ENCODE measurements around the gene MCMBP.

Gene MCMBP

GRCh38 chr10:119853574-119853973 lies 19.1 kb downstream of the MCMBP start:
- Histone ChIP-seq H3K9me3 (ENCODE audit: control insufficient read depth, low read length) (no peaks in the 10 kb centered on the region), H3K9ac (ENCODE audit: low read length) (no peak overlapping the region), H3K4me1 (ENCODE audit: control insufficient read depth, insufficient read depth, low read length) (peaks cover 34% of the 10 kb centered on the region), H3K27me3 (replicated peaks; ENCODE audit: control insufficient read depth, insufficient read depth, low read length) (no peaks in the 10 kb centered on the region), H3K4me3 (ENCODE audit: low read length) (no peak overlapping the region), H3K36me3 (ENCODE audit: control insufficient read depth, insufficient read depth, low read length, severe bottlenecking) (peaks cover 69% of the 10 kb centered on the region)
- no peak for DNase-seq (ENCODE audit: low read depth)

DNA sequence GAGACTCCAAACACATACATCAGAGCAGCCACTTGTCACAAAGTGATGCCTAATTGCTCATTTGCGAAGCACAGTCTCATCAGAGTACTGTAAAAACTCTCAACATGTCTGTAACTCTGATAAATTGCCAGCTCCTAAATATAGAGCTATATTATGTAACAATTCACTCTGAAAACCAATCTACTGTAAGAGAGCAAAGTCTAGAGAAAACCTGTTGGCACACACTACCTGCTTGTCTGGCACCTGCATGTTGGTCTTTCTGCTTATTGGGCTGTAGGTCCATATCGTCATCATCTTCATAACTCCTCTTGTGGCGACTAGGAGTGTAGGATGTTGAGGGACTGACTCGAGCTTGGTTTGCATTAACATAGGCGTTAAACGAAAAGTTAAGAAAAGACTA lies 19.8 kb downstream of the MCMBP start:
- H3K4me3 ChIP-seq (ENCODE audit: low read length): no peak overlapping the region
- H3K36me3 ChIP-seq (ENCODE audit: control insufficient read depth, insufficient read depth, low read length, severe bottlenecking): peaks cover 69% of the 10 kb centered on the region
- no peaks in the 10 kb centered on the region for H3K27me3 ChIP-seq (replicated peaks; ENCODE audit: control insufficient read depth, insufficient read depth, low read length)
- H3K9ac ChIP-seq (ENCODE audit: low read length): no peak overlapping the region
- no peak for DNase-seq (ENCODE audit: low read depth)
- H3K9me3 ChIP-seq (ENCODE audit: control insufficient read depth, low read length): no peaks in the 10 kb centered on the region
- H3K4me1 ChIP-seq (ENCODE audit: control insufficient read depth, insufficient read depth, low read length): peaks cover 34% of the 10 kb centered on the region

DNA sequence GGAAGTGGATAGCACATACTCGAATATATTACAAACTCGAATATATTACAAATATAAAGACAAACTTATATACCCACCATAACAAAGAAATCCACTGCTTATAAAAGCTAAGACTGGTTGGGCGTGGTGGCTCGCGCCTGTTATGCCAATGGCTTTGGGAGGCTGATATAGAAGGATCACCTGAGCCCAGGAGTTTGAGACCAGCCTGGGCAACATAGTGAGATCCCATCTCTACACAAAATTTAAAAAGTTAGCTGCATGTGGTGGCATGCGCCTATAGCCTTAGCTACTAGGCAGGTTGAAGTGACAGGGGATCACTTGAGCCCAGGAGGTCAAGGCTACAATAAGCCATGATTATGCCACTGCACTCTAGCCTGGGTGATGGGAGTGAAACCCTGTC lies 20.4 kb downstream of the MCMBP start:
- Histone ChIP-seq H3K9me3 (ENCODE audit: control insufficient read depth, low read length) (no peaks in the 10 kb centered on the region), H3K4me1 (ENCODE audit: control insufficient read depth, insufficient read depth, low read length) (peaks cover 34% of the 10 kb centered on the region), H3K4me3 (ENCODE audit: low read length) (no peak overlapping the region), H3K27me3 (replicated peaks; ENCODE audit: control insufficient read depth, insufficient read depth, low read length) (no peaks in the 10 kb centered on the region), H3K9ac (ENCODE audit: low read length) (no peak overlapping the region), H3K36me3 (ENCODE audit: control insufficient read depth, insufficient read depth, low read length, severe bottlenecking) (peaks cover 67% of the 10 kb centered on the region)
- DNase-seq (ENCODE audit: low read depth): no peak

GRCh38 chr10:119849944-119850343 lies 22.7 kb downstream of the MCMBP start:
- Histone ChIP-seq H3K9ac (ENCODE audit: low read length) (peak overlapping the region; percentile 20), H3K4me1 (ENCODE audit: control insufficient read depth, insufficient read depth, low read length) (peaks cover 39% of the 10 kb centered on the region), H3K4me3 (ENCODE audit: low read length) (peak overlapping the region; percentile 7), H3K9me3 (ENCODE audit: control insufficient read depth, low read length) (no peaks in the 10 kb centered on the region), H3K36me3 (ENCODE audit: control insufficient read depth, insufficient read depth, low read length, severe bottlenecking) (peaks cover 67% of the 10 kb centered on the region), H3K27me3 (replicated peaks; ENCODE audit: control insufficient read depth, insufficient read depth, low read length) (no peaks in the 10 kb centered on the region)
- peak; percentile 13 for DNase-seq (ENCODE audit: low read depth)

- Histone ChIP-seq H3K4me3 (ENCODE audit: low read length) (peak overlapping the region; percentile 7), H3K4me1 (ENCODE audit: control insufficient read depth, insufficient read depth, low read length) (peaks cover 39% of the 10 kb centered on the region), H3K36me3 (ENCODE audit: control insufficient read depth, insufficient read depth, low read length, severe bottlenecking) (peaks cover 73% of the 10 kb centered on the region), H3K9ac (ENCODE audit: low read length) (peak overlapping the region; percentile 20), H3K27me3 (replicated peaks; ENCODE audit: control insufficient read depth, insufficient read depth, low read length) (no peaks in the 10 kb centered on the region), H3K9me3 (ENCODE audit: control insufficient read depth, low read length) (no peaks in the 10 kb centered on the region)
- DNase-seq (ENCODE audit: low read depth): peak; percentile 72
Observed at GRCh38 chr10:119849031-119849789, 23.4 kb downstream of the MCMBP start.

GRCh38 chr10:119845656-119846055 lies 27.0 kb downstream of the MCMBP start:
- no peak overlapping the region for H3K4me3 ChIP-seq (ENCODE audit: low read length)
- no peak overlapping the region for H3K9ac ChIP-seq (ENCODE audit: low read length)
- no peak for DNase-seq (ENCODE audit: low read depth)
- H3K9me3 ChIP-seq (ENCODE audit: control insufficient read depth, low read length): no peaks in the 10 kb centered on the region
- H3K27me3 ChIP-seq (replicated peaks; ENCODE audit: control insufficient read depth, insufficient read depth, low read length): no peaks in the 10 kb centered on the region
- H3K36me3 ChIP-seq (ENCODE audit: control insufficient read depth, insufficient read depth, low read length, severe bottlenecking): peaks cover 78% of the 10 kb centered on the region
- H3K4me1 ChIP-seq (ENCODE audit: control insufficient read depth, insufficient read depth, low read length): peaks cover 42% of the 10 kb centered on the region

DNA sequence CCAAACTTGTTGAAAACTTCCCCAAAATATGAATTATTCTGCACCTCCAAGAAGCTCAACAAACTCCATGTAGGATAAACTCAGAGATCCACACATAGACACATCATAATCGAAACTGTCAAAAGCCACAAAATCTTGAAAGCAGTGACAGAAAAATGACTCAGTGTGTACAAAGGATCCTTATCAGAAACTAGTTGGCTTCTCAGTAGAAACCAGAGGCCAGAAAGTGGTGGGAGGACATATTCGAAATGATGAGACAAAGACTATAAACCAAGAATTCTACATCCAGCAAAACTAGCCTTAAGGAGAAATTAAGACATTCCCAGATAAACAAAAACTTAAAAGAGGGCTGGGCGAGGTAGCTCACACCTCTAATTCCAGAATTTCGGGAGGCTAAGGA lies 38.5 kb downstream of the MCMBP start:
- Histone ChIP-seq H3K36me3 (ENCODE audit: control insufficient read depth, insufficient read depth, low read length, severe bottlenecking) (peaks cover 95% of the 10 kb centered on the region), H3K4me1 (ENCODE audit: control insufficient read depth, insufficient read depth, low read length) (no peaks in the 10 kb centered on the region), H3K4me3 (ENCODE audit: low read length) (no peak overlapping the region), H3K9ac (ENCODE audit: low read length) (no peak overlapping the region), H3K9me3 (ENCODE audit: control insufficient read depth, low read length) (no peaks in the 10 kb centered on the region), H3K27me3 (replicated peaks; ENCODE audit: control insufficient read depth, insufficient read depth, low read length) (no peaks in the 10 kb centered on the region)
- no peak for DNase-seq (ENCODE audit: low read depth)

GRCh38 chr10:119832951-119833350 lies 39.7 kb downstream of the MCMBP start:
- H3K4me3 ChIP-seq (ENCODE audit: low read length): no peak overlapping the region
- H3K9ac ChIP-seq (ENCODE audit: low read length): no peak overlapping the region
- peaks cover 96% of the 10 kb centered on the region for H3K36me3 ChIP-seq (ENCODE audit: control insufficient read depth, insufficient read depth, low read length, severe bottlenecking)
- H3K4me1 ChIP-seq (ENCODE audit: control insufficient read depth, insufficient read depth, low read length): no peaks in the 10 kb centered on the region
- DNase-seq (ENCODE audit: low read depth): no peak
- no peaks in the 10 kb centered on the region for H3K27me3 ChIP-seq (replicated peaks; ENCODE audit: control insufficient read depth, insufficient read depth, low read length)
- H3K9me3 ChIP-seq (ENCODE audit: control insufficient read depth, low read length): no peaks in the 10 kb centered on the region

DNA sequence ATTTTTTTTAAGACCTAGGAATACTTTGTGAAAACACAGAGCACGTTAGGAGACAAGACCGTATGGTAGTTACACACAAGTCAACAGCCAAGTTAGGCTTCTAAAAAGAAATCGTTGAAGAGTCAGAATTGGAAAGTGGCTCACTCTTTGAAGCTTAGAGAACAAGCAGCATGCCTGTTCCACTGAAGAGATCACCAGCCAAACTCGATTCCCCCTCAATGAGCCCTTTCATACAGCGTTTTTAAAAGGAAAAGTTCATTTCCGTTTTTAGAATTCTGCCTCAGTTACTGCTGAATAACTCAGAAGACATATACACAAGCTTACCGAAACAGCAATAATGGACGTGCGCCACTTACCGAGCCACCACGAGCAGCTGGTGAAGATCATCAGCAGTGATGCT lies 41.0 kb downstream of the MCMBP start:
- Histone ChIP-seq H3K27me3 (replicated peaks; ENCODE audit: control insufficient read depth, insufficient read depth, low read length) (no peaks in the 10 kb centered on the region), H3K9me3 (ENCODE audit: control insufficient read depth, low read length) (no peaks in the 10 kb centered on the region), H3K36me3 (ENCODE audit: control insufficient read depth, insufficient read depth, low read length, severe bottlenecking) (peaks cover 96% of the 10 kb centered on the region), H3K4me1 (ENCODE audit: control insufficient read depth, insufficient read depth, low read length) (no peaks in the 10 kb centered on the region), H3K4me3 (ENCODE audit: low read length) (no peak overlapping the region), H3K9ac (ENCODE audit: low read length) (no peak overlapping the region)
- DNase-seq (ENCODE audit: low read depth): no peak

GRCh38 chr10:119830851-119831250 lies 41.8 kb downstream of the MCMBP start:
- Histone ChIP-seq H3K9ac (ENCODE audit: low read length) (no peak overlapping the region), H3K4me3 (ENCODE audit: low read length) (no peak overlapping the region), H3K27me3 (replicated peaks; ENCODE audit: control insufficient read depth, insufficient read depth, low read length) (no peaks in the 10 kb centered on the region), H3K4me1 (ENCODE audit: control insufficient read depth, insufficient read depth, low read length) (no peaks in the 10 kb centered on the region), H3K36me3 (ENCODE audit: control insufficient read depth, insufficient read depth, low read length, severe bottlenecking) (peaks cover 89% of the 10 kb centered on the region), H3K9me3 (ENCODE audit: control insufficient read depth, low read length) (no peaks in the 10 kb centered on the region)
- no peak for DNase-seq (ENCODE audit: low read depth)

DNA sequence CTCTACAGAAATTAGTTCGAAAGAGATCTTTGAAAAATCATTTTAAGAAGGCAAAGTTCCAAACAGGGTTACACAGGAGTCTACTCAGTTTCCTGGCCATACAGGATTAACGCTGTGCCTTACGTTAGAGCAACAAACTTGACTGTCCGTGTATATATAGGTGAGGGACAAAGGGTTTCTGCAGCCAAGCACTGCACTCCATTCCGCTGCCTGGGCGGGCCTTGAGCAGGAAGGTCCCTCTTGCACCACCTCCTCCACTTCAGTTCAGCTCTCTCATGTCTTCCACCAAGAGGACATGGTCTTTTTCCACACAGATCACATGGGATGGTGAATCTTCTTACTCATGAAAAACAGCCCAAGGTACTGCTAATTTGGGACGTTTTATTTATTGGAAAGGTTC lies 43.2 kb downstream of the MCMBP start:
- Histone ChIP-seq H3K27me3 (replicated peaks; ENCODE audit: control insufficient read depth, insufficient read depth, low read length) (no peaks in the 10 kb centered on the region), H3K36me3 (ENCODE audit: control insufficient read depth, insufficient read depth, low read length, severe bottlenecking) (peaks cover 80% of the 10 kb centered on the region)

DNA sequence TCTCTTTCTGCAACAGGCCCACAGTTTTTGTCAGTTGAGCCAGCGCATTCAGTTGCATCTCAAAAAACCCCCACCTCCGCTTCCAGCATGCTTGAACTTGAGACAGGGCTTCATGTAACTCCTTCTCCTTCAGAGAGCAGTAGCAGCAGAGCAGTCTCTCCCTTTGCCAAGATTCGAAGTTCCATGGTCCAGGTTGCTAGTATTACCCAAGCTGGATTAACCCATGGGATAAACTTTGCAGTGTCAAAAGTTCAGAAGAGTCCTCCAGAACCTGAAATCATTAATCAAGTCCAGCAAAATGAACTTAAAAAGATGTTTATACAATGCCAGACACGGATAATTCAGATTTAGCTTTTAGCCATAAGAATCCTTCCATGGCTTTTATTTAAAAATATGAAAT lies 45.2 kb downstream of the MCMBP start:
- Histone ChIP-seq H3K9ac (ENCODE audit: low read length) (no peak overlapping the region), H3K27me3 (replicated peaks; ENCODE audit: control insufficient read depth, insufficient read depth, low read length) (no peaks in the 10 kb centered on the region), H3K4me3 (ENCODE audit: low read length) (no peak overlapping the region), H3K36me3 (ENCODE audit: control insufficient read depth, insufficient read depth, low read length, severe bottlenecking) (peaks cover 76% of the 10 kb centered on the region), H3K4me1 (ENCODE audit: control insufficient read depth, insufficient read depth, low read length) (no peaks in the 10 kb centered on the region), H3K9me3 (ENCODE audit: control insufficient read depth, low read length) (no peaks in the 10 kb centered on the region)
- DNase-seq (ENCODE audit: low read depth): no peak

More for the DNA sequence above, 43.2 kb downstream of the MCMBP start:
- Histone ChIP-seq H3K4me3 (ENCODE audit: low read length) (no peak overlapping the region), H3K9ac (ENCODE audit: low read length) (no peak overlapping the region), H3K9me3 (ENCODE audit: control insufficient read depth, low read length) (no peaks in the 10 kb centered on the region), H3K4me1 (ENCODE audit: control insufficient read depth, insufficient read depth, low read length) (no peaks in the 10 kb centered on the region)
- no peak for DNase-seq (ENCODE audit: low read depth)

Data from adipocyte (in vitro differentiated cells).